Measurements from ENCODE around the gene NME2. TPM values are rescaled to one million over a fixed set of nuclear protein-coding genes. Genes with fewer than 3 reads are reported as not detected.

The NME2 gene
- total and polyA plus RNA-seq, 2 of the 8 experiments (the other 6 are each of a cell fraction or from before 2014, with no cell fraction given) = 827 to 929 TPM

DNA sequence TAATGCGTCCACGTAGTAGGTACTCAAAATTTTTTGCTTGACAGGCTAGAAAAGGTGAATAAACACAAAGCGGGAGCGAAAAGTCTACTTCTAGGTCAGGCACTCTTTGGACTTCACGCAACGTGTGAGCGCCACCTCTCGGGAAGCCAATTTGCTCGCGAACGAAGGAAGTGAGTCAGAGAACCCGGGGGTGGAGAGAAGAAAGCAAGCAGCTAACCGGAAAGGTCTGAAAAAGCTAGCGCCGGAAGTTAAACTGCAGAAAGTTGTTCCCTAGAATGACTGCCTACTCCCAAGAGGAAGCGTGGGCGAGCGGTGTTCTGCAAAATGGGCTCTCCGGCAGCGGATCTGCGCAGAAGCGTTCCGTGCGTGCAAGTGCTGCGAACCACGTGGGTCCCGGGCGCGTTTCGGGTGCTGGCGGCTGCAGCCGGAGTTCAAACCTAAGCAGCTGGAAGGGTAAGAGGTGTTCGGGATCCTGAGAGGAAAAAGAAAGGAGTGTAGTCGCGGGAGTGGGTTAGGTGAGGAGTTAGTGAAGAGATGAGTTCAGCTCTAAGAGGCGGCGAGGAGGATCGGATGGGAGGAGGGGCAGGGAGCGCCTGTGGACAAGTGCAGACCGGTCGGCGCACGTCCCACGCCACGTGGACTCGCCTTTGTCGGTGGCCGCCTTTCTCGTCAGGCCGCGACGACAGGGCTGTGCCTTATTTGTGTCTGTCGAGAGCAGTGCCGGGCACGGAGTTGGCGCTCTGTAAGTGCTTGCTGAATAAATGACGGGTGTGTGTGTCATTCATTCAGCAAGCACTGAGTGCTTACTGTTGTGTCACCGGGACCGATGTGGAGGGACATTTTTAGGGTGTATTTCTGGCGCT lies 12.8 kb upstream of the NME2 start, which contains the start of gene NME1 (continued):
- TF ChIP-seq PHF8 (conservative IDR thresholded peaks at IDR 0.05; ENCODE audit: low read depth, low read length) (peak; percentile 86), BCL11A (IDR thresholded peaks at IDR 0.05; ENCODE audit: low read depth in 2 of 2, low read length in 2 of 2) (no peak), SP2 (IDR thresholded peaks at IDR 0.05; ENCODE audit: low read length) (no peak), CREB1 (IDR thresholded peaks at IDR 0.05) (peak; percentile 81), SP1 (IDR thresholded peaks at IDR 0.05; ENCODE audit: low read depth, low read length) (peak; percentile 84), HDAC6 (IDR thresholded peaks at IDR 0.05; ENCODE audit: low read depth, low read length) (no peak), YY1 (IDR thresholded peaks at IDR 0.05; ENCODE audit: low read depth, low read length) (peak; percentile 76; the same call in 1 of the 2 replicates), KDM5A (IDR thresholded peaks at IDR 0.05; ENCODE audit: low read length) (peak; percentile 86), RBBP5 (IDR thresholded peaks at IDR 0.05; ENCODE audit: borderline replicate concordance, low read depth, low read length) (peak; percentile 81; the same call in 1 of the 2 replicates), TAF7 (optimal IDR thresholded peaks at IDR 0.05; ENCODE audit: borderline replicate concordance, low read depth, low read length) (peak; percentile 88), SUZ12 (IDR thresholded peaks at IDR 0.05; ENCODE audit: low read length) (no peak), CBX8 (IDR thresholded peaks at IDR 0.05; ENCODE audit: borderline replicate concordance, low read depth, low read length) (no peak), SIRT6 (IDR thresholded peaks at IDR 0.05; ENCODE audit: low read length) (no peak), POLR2A (IDR thresholded peaks at IDR 0.05; ENCODE audit: control extremely low read depth in 1 of 2, low read depth in 2 of 2, low read length in 2 of 2) (peak; percentile 84 to 88), SIN3A (conservative IDR thresholded peaks at IDR 0.05 in 1 of 2, IDR thresholded peaks at IDR 0.05 in 1 of 2; ENCODE audit: low read depth in 1 of 2, low read length in 2 of 2) (peak; percentile 97 to 100), SAP30 (IDR thresholded peaks at IDR 0.05; ENCODE audit: insufficient read depth, insufficient replicate concordance, low read length) (peak; percentile 96), POLR2AphosphoS5 (IDR thresholded peaks at IDR 0.05; ENCODE audit: low read depth, low read length) (peak; percentile 95), GABPA (IDR thresholded peaks at IDR 0.05; ENCODE audit: borderline replicate concordance, insufficient read depth, low read length) (peak; percentile 100), TBP (IDR thresholded peaks at IDR 0.05; ENCODE audit: low read depth, low read length) (peak; percentile 96), CEBPB (IDR thresholded peaks at IDR 0.05; ENCODE audit: low read depth, low read length) (no peak), POU5F1 (IDR thresholded peaks at IDR 0.05; ENCODE audit: low read depth, low read length) (no peak), RFX5 (IDR thresholded peaks at IDR 0.05; ENCODE audit: borderline replicate concordance, low read depth, low read length) (no peak), BRCA1 (IDR thresholded peaks at IDR 0.05; ENCODE audit: low read depth, low read length) (peak; percentile 59; the same call in 1 of the 2 replicates)
- TF ChIP-seq, protein P1, sequence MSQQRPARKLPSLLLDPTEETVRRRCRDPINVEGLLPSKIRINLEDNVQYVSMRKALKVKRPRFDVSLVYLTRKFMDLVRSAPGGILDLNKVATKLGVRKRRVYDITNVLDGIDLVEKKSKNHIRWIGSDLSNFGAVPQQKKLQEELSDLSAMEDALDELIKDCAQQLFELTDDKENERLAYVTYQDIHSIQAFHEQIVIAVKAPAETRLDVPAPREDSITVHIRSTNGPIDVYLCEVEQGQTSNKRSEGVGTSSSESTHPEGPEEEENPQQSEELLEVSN (IDR thresholded peaks at IDR 0.05) = peak; percentile 63; the same call in 1 of the 2 replicates

Data from H1 (cell line).